ENCODE results near the gene MIEN1. TPM values are rescaled to one million over a fixed set of nuclear protein-coding genes. Genes with fewer than 3 reads are reported as not detected.

MIEN1 gene
- total RNA-seq, 1 experiment from 2014 or later, result 40.6 TPM

GRCh38 chr17:39705786-39706348 is 24.5 kb downstream of the MIEN1 start:
- Mint-ChIP-seq H3K27ac (peak overlapping the region; percentile 92), H3K4me1 (peaks cover 51% of the 10 kb centered on the region), H3K9me3 (no peaks in the 10 kb centered on the region), H3K27me3 (ENCODE audit: low read depth) (no peaks in the 10 kb centered on the region), H3K36me3 (peaks cover 39% of the 10 kb centered on the region), H3K4me3 (no peak overlapping the region)
- ATAC-seq (0 out of 2 replicates have a peak, but pooled peaks have one; percentile 4), DNase-seq (ENCODE audit: low spot score) (no peak)
- CTCF ChIA-PET, result interaction anchor here (1.0 to 7.9 kb wide), 13 partner anchors 10 to 84 kb away, joined by 3 to 77 read pairs (median 6); partner anchors contain the start of genes MIEN1 and PNMT
- POLR2A ChIA-PET, result interaction anchor here (1.1 to 1.4 kb wide), 2 partner anchors 10 to 17 kb away, joined by 4 to 9 read pairs; partner anchors contain the start of gene PGAP3
- TF ChIP-seq ZNF512 (CRISPR knock-in tag; IDR thresholded peaks at IDR 0.05; ENCODE audit: borderline replicate concordance), result no peak
- no peak for TF ChIP-seq HMGA2 (CRISPR knock-in tag; IDR thresholded peaks at IDR 0.05)
- TF ChIP-seq FOXK1 (CRISPR knock-in tag; IDR thresholded peaks at IDR 0.05), result no peak
- TF ChIP-seq ATF6 (CRISPR knock-in tag; IDR thresholded peaks at IDR 0.05), result no peak
- no peak for TF ChIP-seq MAX (CRISPR knock-in tag; IDR thresholded peaks at IDR 0.05)
- TF ChIP-seq MYBL2 (CRISPR knock-in tag; IDR thresholded peaks at IDR 0.05), result no peak
- TF ChIP-seq ARID4B (CRISPR knock-in tag; IDR thresholded peaks at IDR 0.05; ENCODE audit: borderline replicate concordance), result no peak
- TF ChIP-seq SMAD4 (CRISPR knock-in tag; IDR thresholded peaks at IDR 0.05), result no peak
- no peak for TF ChIP-seq NFATC4 (CRISPR knock-in tag; IDR thresholded peaks at IDR 0.05)
- TF ChIP-seq ZNF532 (CRISPR knock-in tag; IDR thresholded peaks at IDR 0.05; ENCODE audit: borderline replicate concordance), result no peak
- TF ChIP-seq JAZF1 (CRISPR knock-in tag; IDR thresholded peaks at IDR 0.05), result no peak
- TF ChIP-seq FOXJ3 (CRISPR knock-in tag; IDR thresholded peaks at IDR 0.05; ENCODE audit: borderline replicate concordance), result no peak
- TF ChIP-seq E2F1 (CRISPR knock-in tag; IDR thresholded peaks at IDR 0.05), result no peak
- TF ChIP-seq ZBTB43 (CRISPR knock-in tag; IDR thresholded peaks at IDR 0.05), result no peak
- no peak for TF ChIP-seq NR1H2 (CRISPR knock-in tag; IDR thresholded peaks at IDR 0.05)
- TF ChIP-seq ZNF219 (CRISPR knock-in tag; IDR thresholded peaks at IDR 0.05; ENCODE audit: borderline replicate concordance), result no peak
- TF ChIP-seq ELF4 (CRISPR knock-in tag; IDR thresholded peaks at IDR 0.05; ENCODE audit: low read depth), result no peak
- TF ChIP-seq ZSCAN18 (CRISPR knock-in tag; IDR thresholded peaks at IDR 0.05), result no peak

Measured in WTC11 (cell line).